GM04504 (cell line): ENCODE results near the gene NUDT22.
"Not testable (repeated sequence)": the region's sequence is repeated elsewhere in the genome, so short reads cannot be mapped to it uniquely, and the experiment has no call there.

Source experiments
- DNase-seq: peaks from one replicate; pipeline ENCODE4 v3.0.0-alpha.2; 2012; ENCODE audit warnings: low read depth

Gene NUDT22

GRCh38 chr11:64243236-64243854 is 17.3 kb downstream of the NUDT22 start:
- no peak for DNase-seq

- DNase-seq = no peak
Observed at GRCh38 chr11:64244107-64244506, 18.0 kb downstream of the NUDT22 start.

GRCh38 chr11:64244966-64245365 is 18.9 kb downstream of the NUDT22 start:
- DNase-seq = no peak

GRCh38 chr11:64245401-64245796 is 19.3 kb downstream of the NUDT22 start:
- DNase-seq = no peak

GRCh38 chr11:64245797-64246620 is 19.9 kb downstream of the NUDT22 start:
- DNase-seq = peak; percentile 72

- DNase-seq = not testable (repeated sequence)
Observed at GRCh38 chr11:64246621-64246870, 20.5 kb downstream of the NUDT22 start.

- DNase-seq = peak; percentile 68
Observed at GRCh38 chr11:64246871-64247728, 21.0 kb downstream of the NUDT22 start, which contains the start of gene PPP1R14B. TSS of gene PPP1R14B (minus strand) at chr11:64246943. CDS start at chr11:64246673, 270 bp downstream.

- no peak for DNase-seq
Observed at GRCh38 chr11:64247729-64248531, 21.9 kb downstream of the NUDT22 start.

GRCh38 chr11:64248578-64248977 is 22.5 kb downstream of the NUDT22 start:
- no peak for DNase-seq

- no peak for DNase-seq
Observed at GRCh38 chr11:64249038-64249437, 23.0 kb downstream of the NUDT22 start.

- DNase-seq = no peak
Observed at GRCh38 chr11:64249563-64250414, 23.7 kb downstream of the NUDT22 start.

- no peak for DNase-seq
Observed at GRCh38 chr11:64250415-64251015, 24.4 kb downstream of the NUDT22 start.

- no peak for DNase-seq
Observed at GRCh38 chr11:64251016-64251752, 25.1 kb downstream of the NUDT22 start, which contains the start of gene PLCB3. TSS of gene PLCB3 (plus strand) at chr11:64251530. CDS start at chr11:64251650, 120 bp downstream.

- DNase-seq = no peak
Observed at GRCh38 chr11:64251753-64252002, 25.6 kb downstream of the NUDT22 start.

- no peak for DNase-seq
Observed at GRCh38 chr11:64252003-64252872, 26.2 kb downstream of the NUDT22 start.

- no peak for DNase-seq
Observed at GRCh38 chr11:64253043-64253442, 27.0 kb downstream of the NUDT22 start.

GRCh38 chr11:64253481-64253880 is 27.4 kb downstream of the NUDT22 start:
- DNase-seq = no peak

- no peak for DNase-seq
Observed at GRCh38 chr11:64254326-64254725, 28.3 kb downstream of the NUDT22 start.
